GM12878 (cell line): ENCODE results near the gene ADAMTS17. TPM values are rescaled to one million over a fixed set of nuclear protein-coding genes. Genes with fewer than 3 reads are reported as not detected.

Experiments used
- ATAC-seq: fragments of 200-7000 bp; cut with Tn5 transposase; 3 replicates; pipeline ENCODE4 v1.9.1; 2020; ENCODE audit warnings: mild to moderate bottlenecking, moderate library complexity
- BruUV-seq: library from RNA; stranded (reverse); fragments of 400-500 nt; replicated peaks from 2 replicates; lab custom pipeline; 2021; lab: Mats Ljungman, UMichigan
- CTCF ChIA-PET: fragments of 300-600 bp; sonication (Branson Sonifier 250); formaldehyde crosslinking; extraction: SDS; loops from one replicate; lab custom pipeline; 2021; ENCODE audit warnings: inconsistent platforms; lab: Yijun Ruan, JAX
- POLR2A ChIA-PET: fragments of 350-600 bp; formaldehyde crosslinking; extraction: SDS; loops from one replicate; lab custom pipeline; 2021; ENCODE audit warnings: inconsistent platforms; lab: Charles Lee
- RAD21 ChIA-PET: fragments of 300-600 bp; sonication (Branson Sonifier 250); formaldehyde crosslinking; loops from one replicate; lab custom pipeline; 2023; ENCODE audit warnings: antibody characterized with exemption; ENCODE audit not compliant: unreplicated experiment; lab: Charles Lee
- SMC1A ChIA-PET: fragments of 300-600 bp; sonication (Branson Sonifier 250); formaldehyde crosslinking; loops from one replicate; lab custom pipeline; 2023; ENCODE audit not compliant: unreplicated experiment, uncharacterized antibody; lab: Charles Lee
- DNase-seq: peaks from one replicate; pipeline ENCODE4 v3.0.0-alpha.2; 2011; ENCODE audit warnings: low read depth, low spot score
- FAIRE-seq: peaks from 3 replicates; lab custom pipeline; 2011; peaks lifted over from hg19 to GRCh38; lab: Jason Lieb, UNC
- H2AFZ ChIP-seq: 2 replicates; pipeline ENCODE4 v1.6.0; 2011; ENCODE audit warnings: low read depth, low read length, control low read depth; ENCODE audit not compliant: control insufficient read depth
- H3K27ac ChIP-seq: 2 replicates; pipeline ENCODE4 v1.5.1; 2011; ENCODE audit warnings: control low read depth; ENCODE audit not compliant: control insufficient read depth, insufficient read depth
- H3K27me3 ChIP-seq, 2 experiments: replicated peaks in 1 of 2; 2 replicates each; pipeline versions ENCODE4 v1.6.0 to v1.6.1; 2011; ENCODE audit warnings: low read length in 1 of 2; ENCODE audit not compliant: control insufficient read depth in 2 of 2, insufficient read depth in 2 of 2
- H3K36me3 ChIP-seq, 2 experiments: 2 replicates each; pipeline ENCODE4 v1.5.1; 2011; ENCODE audit warnings: low read length in 1 of 2; ENCODE audit not compliant: control insufficient read depth in 2 of 2, insufficient read depth in 2 of 2
- H3K4me1 ChIP-seq: 2 replicates; pipeline ENCODE4 v1.6.1; 2011; ENCODE audit warnings: mild to moderate bottlenecking, low read length, moderate library complexity, mixed read lengths; ENCODE audit not compliant: control insufficient read depth, insufficient read depth
- H3K4me2 ChIP-seq: 2 replicates; pipeline ENCODE4 v1.6.0; 2011; ENCODE audit warnings: control low read depth; ENCODE audit not compliant: control insufficient read depth, insufficient read depth
- H3K4me3 ChIP-seq: fragments of 200-600 bp; sonication (generic); 2 replicates; pipeline ENCODE4 v1.5.1; 2016
- H3K79me2 ChIP-seq: 2 replicates; pipeline ENCODE4 v1.6.0; 2011; ENCODE audit warnings: low read length; ENCODE audit not compliant: control insufficient read depth, insufficient read depth
- H3K9ac ChIP-seq: 2 replicates; pipeline ENCODE4 v1.8.0; 2011; ENCODE audit warnings: low read length, control low read depth, mixed read lengths; ENCODE audit not compliant: control insufficient read depth, insufficient read depth
- H3K9me3 ChIP-seq: replicated peaks from 3 replicates; pipeline ENCODE4 v1.5.1; 2011; ENCODE audit warnings: mild to moderate bottlenecking, low read length; ENCODE audit not compliant: control insufficient read depth, insufficient read depth
- H4K20me1 ChIP-seq: 2 replicates; pipeline ENCODE4 v1.6.0; 2011; ENCODE audit not compliant: control insufficient read depth, insufficient read depth
- CHD4 ChIP-seq: fragments of 200-600 bp; sonication (generic); IDR thresholded peaks from 2 replicates; pipeline ENCODE4 v1.6.1; 2016; ENCODE audit warnings: mild to moderate bottlenecking
- EGR1 ChIP-seq, 2 experiments: IDR thresholded peaks; 1 replicate in 1 of 2; 2 replicates in 1 of 2; pipeline ENCODE4 v1.6.1; 2011 to 2012; ENCODE audit warnings: low read depth in 2 of 2, low read length in 2 of 2, borderline replicate concordance in 1 of 2, mild to moderate bottlenecking in 1 of 2, moderate library complexity in 1 of 2
- ETV6 ChIP-seq, 2 experiments: fragments of 450-650 bp in 1 of 2; IDR thresholded peaks in 1 of 2; conservative IDR thresholded peaks in 1 of 2; 2 replicates each; pipeline ENCODE4 v1.6.1; 2014; ENCODE audit warnings: antibody characterized with exemption in 1 of 2, borderline replicate concordance in 1 of 2, low read depth in 1 of 2, mild to moderate bottlenecking in 1 of 2, moderate library complexity in 1 of 2
- EZH2 ChIP-seq: IDR thresholded peaks from 2 replicates; pipeline ENCODE4 v1.6.1; 2012; ENCODE audit warnings: low read depth, mild to moderate bottlenecking, control low read depth, inconsistent platforms, low read length, borderline replicate concordance; ENCODE audit not compliant: control insufficient read depth
- HSF1 ChIP-seq: fragments of 150-350 bp; IDR thresholded peaks from 2 replicates; pipeline ENCODE4 v1.6.1; 2014; ENCODE audit warnings: mild to moderate bottlenecking, low read depth, low read length
- KAT2A ChIP-seq: conservative IDR thresholded peaks from 2 replicates; pipeline ENCODE4 v1.6.1; 2011; ENCODE audit warnings: low read depth, low read length; ENCODE audit not compliant: control insufficient read depth
- SIN3A ChIP-seq: IDR thresholded peaks from 2 replicates; pipeline ENCODE4 v1.6.1; 2012; ENCODE audit warnings: low read depth, low read length, improper control_type of control experiment
- STAT1 ChIP-seq: fragments of 450-650 bp; conservative IDR thresholded peaks from 2 replicates; pipeline ENCODE4 v1.6.1; 2014; ENCODE audit warnings: antibody characterized with exemption, mild to moderate bottlenecking
- ZNF217 ChIP-seq: fragments of 450-650 bp; IDR thresholded peaks from 2 replicates; pipeline ENCODE4 v1.6.1; 2017; ENCODE audit warnings: antibody characterized with exemption, mild to moderate bottlenecking
- ZNF622 ChIP-seq: fragments of 450-650 bp; IDR thresholded peaks from 2 replicates; pipeline ENCODE4 v1.6.1; 2017; ENCODE audit warnings: mild to moderate bottlenecking, inconsistent platforms
- WGBS: methylation state at CpG from one replicate; pipeline ENCODE4 v1.1.6; 2016; ENCODE audit warnings: low lambda C conversion rate; ENCODE audit not compliant: insufficient replicate concordance, insufficient coverage; ENCODE audit errors: missing lambda C conversion rate; 5-methylcytosine and 5-hydroxymethylcytosine counted together
- in situ Hi-C: fragments of 300-500 bp; cut with MboI; formaldehyde crosslinking; loops from 9 replicates; pipeline ENCODE4 v1.14.3; 2018; ENCODE audit warnings: mixed read lengths
- intact Hi-C: fragments of 100-400 bp; cut with micrococcal nuclease; formaldehyde crosslinking; loops from one replicate; pipeline ENCODE4 v1.14.2; 2022; ENCODE audit not compliant: unreplicated experiment
- polyA plus RNA-seq, 11 experiments: library from polyadenylated mRNA; depleted of rRNA in 4 of 11; unstranded in 6 of 11; stranded (reverse) in 5 of 11; fragments of >200 nt; fragmentation: Nextera tagmentation in 4 of 11; fragmentation: Illumina TruSeq in 1 of 11; extraction: Ambion mirVana in 4 of 11; extraction: Trizol in 1 of 11; gene quantifications; 1 replicate in 1 of 11; 2 replicates in 10 of 11; pipeline versions ENCODE4 v1.2.1 to v1.2.3, GENCODE V29; 2011 to 2016; ENCODE audit warnings: inconsistent platforms in 2 of 11, missing spikeins in 2 of 11, low read depth in 1 of 11
- total RNA-seq, 4 experiments: library from RNA; depleted of rRNA in 3 of 4; stranded (reverse); fragments of >200 nt in 3 of 4; fragmentation: Illumina TruSeq in 1 of 4; extraction: Trizol in 1 of 4; gene quantifications; 2 replicates each; pipeline versions ENCODE4 v1.2.1 to v1.2.3, GENCODE V29; 2013 to 2021

Gene ADAMTS17
- total and polyA plus RNA-seq, 10 of the 15 experiments (the other 5 are each of a cell fraction or from before 2014, with no cell fraction given): 0.04 to 0.50 (median 0.10) TPM; not detected in 4

- no peak overlapping the region for H3K9ac ChIP-seq
- no peaks in the 10 kb centered on the region for H4K20me1 ChIP-seq
- no peak overlapping the region for H3K27ac ChIP-seq
- ChIA-PET CTCF (no interaction called here), POLR2A (no interaction called here), SMC1A (no interaction called here), RAD21 (no interaction called here)
- DNase-seq (no peak), FAIRE-seq (no peak), ATAC-seq (no peak)
- H2AFZ ChIP-seq: no peak overlapping the region
- no peaks in the 10 kb centered on the region for H3K27me3 ChIP-seq
- TF ChIP-seq ZNF217 (no peak), HSF1 (no peak), EZH2 (no peak), STAT1 (no peak), EGR1 (IDR thresholded peaks at IDR 0.05; ENCODE audit: borderline replicate concordance in 1 of 2, low read depth in 2 of 2, low read length in 2 of 2) (no peak), CHD4 (no peak), SIN3A (no peak), ETV6 (conservative IDR thresholded peaks at IDR 0.05 in 1 of 2, IDR thresholded peaks at IDR 0.05 in 1 of 2; ENCODE audit: borderline replicate concordance in 1 of 2, low read depth in 1 of 2) (no peak), ZNF622 (no peak), KAT2A (no peak)
- H3K4me1 ChIP-seq: no peaks in the 10 kb centered on the region
- H3K4me2 ChIP-seq: no peak overlapping the region
- intact Hi-C loops: no loop called here
- no peak overlapping the region for H3K4me3 ChIP-seq
- WGBS: 17% methylated on average over 9 of the region's 9 CpGs
- in situ Hi-C loops: no loop called here
- BruUV-seq: no TSS peak
- no peaks in the 10 kb centered on the region for H3K36me3 ChIP-seq
- H3K9me3 ChIP-seq: no peaks in the 10 kb centered on the region; the same call in 2 of the 3 replicates
- H3K79me2 ChIP-seq: no peaks in the 10 kb centered on the region
Measured at GRCh38 chr15:100297812-100298211, 44.0 kb downstream of the ADAMTS17 start.
